ENCODE measurements around the gene FNDC10.

The FNDC10 gene

DNA sequence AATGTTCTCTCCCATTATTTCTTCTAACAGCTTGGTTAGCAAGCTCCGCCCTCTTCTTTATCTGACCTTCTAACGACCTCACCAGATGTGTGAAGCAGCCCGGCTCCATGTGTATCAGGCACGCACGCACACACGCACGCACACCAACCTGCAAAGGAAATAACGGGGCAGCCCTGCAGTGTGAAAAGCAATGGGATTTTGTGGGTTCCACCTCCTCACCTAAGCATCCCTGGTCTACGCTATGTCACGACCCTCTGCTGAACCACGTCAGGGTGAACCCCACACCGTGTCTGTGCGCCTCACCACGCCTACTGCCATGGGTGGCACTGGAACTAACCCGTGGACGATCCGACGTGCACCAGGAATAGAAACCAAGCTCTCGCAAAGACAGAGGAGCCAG, 35.7 kb downstream of the FNDC10 start:
- H3K36me3 ChIP-seq (ENCODE audit: insufficient read depth, low read length): peaks cover 62% of the 10 kb centered on the region
- peaks cover 39% of the 10 kb centered on the region for H3K79me2 ChIP-seq (ENCODE audit: insufficient read depth, low read length)
- TF ChIP-seq EZH2 (IDR thresholded peaks at IDR 0.05; ENCODE audit: borderline replicate concordance, low read length): no peak
- TF ChIP-seq, protein P1, sequence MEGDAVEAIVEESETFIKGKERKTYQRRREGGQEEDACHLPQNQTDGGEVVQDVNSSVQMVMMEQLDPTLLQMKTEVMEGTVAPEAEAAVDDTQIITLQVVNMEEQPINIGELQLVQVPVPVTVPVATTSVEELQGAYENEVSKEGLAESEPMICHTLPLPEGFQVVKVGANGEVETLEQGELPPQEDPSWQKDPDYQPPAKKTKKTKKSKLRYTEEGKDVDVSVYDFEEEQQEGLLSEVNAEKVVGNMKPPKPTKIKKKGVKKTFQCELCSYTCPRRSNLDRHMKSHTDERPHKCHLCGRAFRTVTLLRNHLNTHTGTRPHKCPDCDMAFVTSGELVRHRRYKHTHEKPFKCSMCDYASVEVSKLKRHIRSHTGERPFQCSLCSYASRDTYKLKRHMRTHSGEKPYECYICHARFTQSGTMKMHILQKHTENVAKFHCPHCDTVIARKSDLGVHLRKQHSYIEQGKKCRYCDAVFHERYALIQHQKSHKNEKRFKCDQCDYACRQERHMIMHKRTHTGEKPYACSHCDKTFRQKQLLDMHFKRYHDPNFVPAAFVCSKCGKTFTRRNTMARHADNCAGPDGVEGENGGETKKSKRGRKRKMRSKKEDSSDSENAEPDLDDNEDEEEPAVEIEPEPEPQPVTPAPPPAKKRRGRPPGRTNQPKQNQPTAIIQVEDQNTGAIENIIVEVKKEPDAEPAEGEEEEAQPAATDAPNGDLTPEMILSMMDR (IDR thresholded peaks at IDR 0.05; ENCODE audit: low read length): no peak
- no peak overlapping the region for H3K9ac ChIP-seq (ENCODE audit: low read length)
- H3K4me3 ChIP-seq (ENCODE audit: low read depth, low read length, poor library complexity, severe bottlenecking): no peak overlapping the region
- H3K4me1 ChIP-seq (ENCODE audit: insufficient read depth, low read length, severe bottlenecking): no peaks in the 10 kb centered on the region
- no peaks in the 10 kb centered on the region for H3F3A ChIP-seq (ENCODE audit: insufficient read depth, low read length)
- no peaks in the 10 kb centered on the region for H3K27me3 ChIP-seq (ENCODE audit: insufficient read depth, low read length)
- no peak overlapping the region for H2AFZ ChIP-seq (ENCODE audit: low read length)
- H3K9me3 ChIP-seq (ENCODE audit: low read length): no peaks in the 10 kb centered on the region
- H4K20me1 ChIP-seq (ENCODE audit: insufficient read depth, low read length): no peaks in the 10 kb centered on the region
- no peaks in the 10 kb centered on the region for H3K9me2 ChIP-seq (ENCODE audit: low read depth, low read length)
- no peak overlapping the region for H3K27ac ChIP-seq (ENCODE audit: low read depth, low read length, poor library complexity, severe bottlenecking)
- H3K4me2 ChIP-seq (ENCODE audit: low read length): no peak overlapping the region

- H4K20me1 ChIP-seq (ENCODE audit: insufficient read depth, low read length): no peaks in the 10 kb centered on the region
- no peak overlapping the region for H3K4me2 ChIP-seq (ENCODE audit: low read length)
Measured at GRCh38 chr1:1563688-1564087, 36.2 kb downstream of the FNDC10 start.

GRCh38 chr1:1562556-1563195, 37.3 kb downstream of the FNDC10 start:
- Histone ChIP-seq H3K27me3 (ENCODE audit: insufficient read depth, low read length) (no peaks in the 10 kb centered on the region), H3K9me3 (ENCODE audit: low read length) (no peaks in the 10 kb centered on the region), H2AFZ (ENCODE audit: low read length) (no peak overlapping the region), H4K20me1 (ENCODE audit: insufficient read depth, low read length) (no peaks in the 10 kb centered on the region), H3K27ac (ENCODE audit: low read depth, low read length, poor library complexity, severe bottlenecking) (no peak overlapping the region), H3K4me2 (ENCODE audit: low read length) (no peak overlapping the region), H3K4me1 (ENCODE audit: insufficient read depth, low read length, severe bottlenecking) (peaks cover 11% of the 10 kb centered on the region), H3K9ac (ENCODE audit: low read length) (no peak overlapping the region), H3K9me2 (ENCODE audit: low read depth, low read length) (no peaks in the 10 kb centered on the region), H3F3A (ENCODE audit: insufficient read depth, low read length) (no peaks in the 10 kb centered on the region), H3K79me2 (ENCODE audit: insufficient read depth, low read length) (peaks cover 23% of the 10 kb centered on the region), H3K36me3 (ENCODE audit: insufficient read depth, low read length) (peaks cover 58% of the 10 kb centered on the region), H3K4me3 (ENCODE audit: low read depth, low read length, poor library complexity, severe bottlenecking) (no peak overlapping the region)
- TF ChIP-seq, protein P1 (IDR thresholded peaks at IDR 0.05; ENCODE audit: low read length): no peak
- no peak for TF ChIP-seq EZH2 (IDR thresholded peaks at IDR 0.05; ENCODE audit: borderline replicate concordance, low read length)

More at GRCh38 chr1:1563688-1564087, 36.2 kb downstream of the FNDC10 start:
- H3K9me3 ChIP-seq (ENCODE audit: low read length): no peaks in the 10 kb centered on the region
- H3K36me3 ChIP-seq (ENCODE audit: insufficient read depth, low read length): peaks cover 58% of the 10 kb centered on the region
- TF ChIP-seq, protein P1 (IDR thresholded peaks at IDR 0.05; ENCODE audit: low read length): no peak
- no peak for TF ChIP-seq EZH2 (IDR thresholded peaks at IDR 0.05; ENCODE audit: borderline replicate concordance, low read length)
- no peak overlapping the region for H3K4me3 ChIP-seq (ENCODE audit: low read depth, low read length, poor library complexity, severe bottlenecking)
- H3K4me1 ChIP-seq (ENCODE audit: insufficient read depth, low read length, severe bottlenecking): peaks cover under 1% of the 10 kb centered on the region
- no peaks in the 10 kb centered on the region for H3K27me3 ChIP-seq (ENCODE audit: insufficient read depth, low read length)
- H3K9me2 ChIP-seq (ENCODE audit: low read depth, low read length): no peaks in the 10 kb centered on the region
- no peak overlapping the region for H3K9ac ChIP-seq (ENCODE audit: low read length)
- H3K27ac ChIP-seq (ENCODE audit: low read depth, low read length, poor library complexity, severe bottlenecking): no peak overlapping the region
- H3F3A ChIP-seq (ENCODE audit: insufficient read depth, low read length): no peaks in the 10 kb centered on the region
- H2AFZ ChIP-seq (ENCODE audit: low read length): no peak overlapping the region
- H3K79me2 ChIP-seq (ENCODE audit: insufficient read depth, low read length): peaks cover 33% of the 10 kb centered on the region

Data from OCI-LY1 (cell line).